AG04450 (cell line): ENCODE data around the gene CDH4. TPM values are rescaled to one million over a fixed set of nuclear protein-coding genes. Genes with fewer than 3 reads are reported as not detected.

Experiments
- CTCF ChIA-PET: fragments of 300-600, 350-600 bp; formaldehyde crosslinking; extraction: SDS; loops from one replicate; lab custom pipeline; 2022; ENCODE audit warnings: antibody characterized with exemption, inconsistent platforms; lab: Charles Lee
- POLR2A ChIA-PET: fragments of 350-600 bp; formaldehyde crosslinking; extraction: SDS; loops from one replicate; lab custom pipeline; 2021; ENCODE audit warnings: antibody characterized with exemption, inconsistent platforms; lab: Yijun Ruan, JAX
- DNase-seq: peaks from one replicate; pipeline ENCODE4 v3.0.0-alpha.2; 2011; ENCODE audit warnings: low read depth, low spot score
- H3K27ac ChIP-seq: one replicate; pipeline ENCODE4 v1.5.1; 2012; ENCODE audit warnings: low read depth, low read length, control low read depth
- H3K27me3 ChIP-seq: one replicate; pipeline ENCODE4 v1.6.0; 2012; ENCODE audit warnings: low read length; ENCODE audit not compliant: control insufficient read depth, insufficient read depth
- H3K4me3 ChIP-seq: 2 replicates; pipeline ENCODE4 v1.5.1; 2011; ENCODE audit warnings: mild to moderate bottlenecking, low read depth, low read length, control low read depth
- H3K9me3 ChIP-seq: 2 replicates; pipeline ENCODE4 v1.5.1; 2012; ENCODE audit warnings: low read length; ENCODE audit not compliant: control insufficient read depth, insufficient read depth
- CTCF ChIP-seq: IDR thresholded peaks from 2 replicates; pipeline ENCODE4 v1.5.1; 2011; ENCODE audit warnings: low read depth, low read length, control low read depth, inconsistent platforms
- polyA minus RNA-seq: library from RNA; depleted of rRNA, polyadenylated mRNA; stranded (reverse); fragments of >200 nt; gene quantifications from 2 replicates; pipeline ENCODE4 v1.2.3, GENCODE V29; 2011; rRNA and poly(A)+ RNA removed
- polyA plus RNA-seq: library from polyadenylated mRNA; depleted of rRNA; stranded (reverse); fragments of >200 nt; gene quantifications from 2 replicates; pipeline ENCODE4 v1.2.3, GENCODE V29; 2011; rRNA removed

Gene CDH4
- polyA plus RNA-seq (1.6 and 2.1 TPM in 2 replicates), polyA minus RNA-seq (3.6 and 4.5 TPM in 2 replicates)

GRCh38 chr20:61251529-61252393, at the start of gene CDH4:
Gene CDH4, plus strand, starts transcription at chr20:61252261.
- DNase-seq, result no peak
- Histone ChIP-seq H3K27ac (no peak within 1 kb of the TSS), H3K9me3 (no peaks in the 10 kb centered on the region), H3K27me3 (peaks cover 28% of the 10 kb centered on the region), H3K4me3 (peak within 1 kb of the TSS; percentile 65)
- TF ChIP-seq CTCF, result no peak
- ChIA-PET CTCF (interaction anchor here (0.9 to 7.6 kb wide), 6 partner anchors 11 to 1041 kb away, joined by 3 to 63 read pairs (median 10); no protein-coding TSS in a partner anchor), POLR2A (no interaction called here)

- no peak for TF ChIP-seq CTCF
- no peak overlapping the region for H3K4me3 ChIP-seq
- POLR2A ChIA-PET, result no interaction called here
- peaks cover 3% of the 10 kb centered on the region; the same call in 1 of the 2 replicates for H3K9me3 ChIP-seq
- peaks cover 15% of the 10 kb centered on the region for H3K27me3 ChIP-seq
- no peak overlapping the region for H3K27ac ChIP-seq
- DNase-seq, result no peak
- CTCF ChIA-PET, result interaction anchor here (1.9 kb wide), 1 partner anchor 26 kb away, joined by 9 read pairs; no protein-coding TSS in a partner anchor
Measured at GRCh38 chr20:61203320-61203719, 48.7 kb upstream of the CDH4 start.

GRCh38 chr20:61204206-61204605, 47.9 kb upstream of the CDH4 start:
- CTCF ChIA-PET, result interaction anchor here (1.9 kb wide), 1 partner anchor 25 kb away, joined by 9 read pairs; no protein-coding TSS in a partner anchor
- POLR2A ChIA-PET, result no interaction called here
- H3K27me3 ChIP-seq, result peaks cover 16% of the 10 kb centered on the region
- DNase-seq, result no peak
- H3K4me3 ChIP-seq, result no peak overlapping the region
- no peak for TF ChIP-seq CTCF
- no peak overlapping the region for H3K27ac ChIP-seq
- H3K9me3 ChIP-seq, result peaks cover 3% of the 10 kb centered on the region; the same call in 1 of the 2 replicates

GRCh38 chr20:61205769-61206168, 46.3 kb upstream of the CDH4 start:
- no peak for TF ChIP-seq CTCF
- Histone ChIP-seq H3K27me3 (peaks cover 21% of the 10 kb centered on the region), H3K9me3 (peaks cover 3% of the 10 kb centered on the region; the same call in 1 of the 2 replicates), H3K27ac (no peak overlapping the region), H3K4me3 (no peak overlapping the region)
- CTCF ChIA-PET, result no interaction called here
- no peak for DNase-seq
- POLR2A ChIA-PET, result no interaction called here

GRCh38 chr20:61210862-61211261, 41.2 kb upstream of the CDH4 start:
- no peak for TF ChIP-seq CTCF
- CTCF ChIA-PET, result interaction anchor here (3.9 kb wide), 1 partner anchor 18 kb away, joined by 18 read pairs; no protein-coding TSS in a partner anchor
- Histone ChIP-seq H3K27ac (no peak overlapping the region), H3K9me3 (no peaks in the 10 kb centered on the region), H3K4me3 (no peak overlapping the region), H3K27me3 (peaks cover 30% of the 10 kb centered on the region)
- DNase-seq, result no peak
- POLR2A ChIA-PET, result no interaction called here
